GM19193 (cell line): ENCODE measurements around the gene PAX9.

Source experiments
- POLR2A ChIP-seq: IDR thresholded peaks from 4 replicates; pipeline ENCODE4 v1.6.1; 2011; ENCODE audit not compliant: insufficient read depth, insufficient read length; ENCODE audit errors: extremely low read depth

The PAX9 gene

GRCh38 chr14:36660736-36661505 is 739 bp upstream of the PAX9 start:
- TF ChIP-seq POLR2A, result no peak

GRCh38 chr14:36662258-36662542 is 540 bp downstream of the PAX9 start:
- TF ChIP-seq POLR2A, result no peak

- TF ChIP-seq POLR2A, result no peak
Measured at GRCh38 chr14:36662543-36663403, 1.1 kb downstream of the PAX9 start.

- TF ChIP-seq POLR2A, result no peak
Measured at GRCh38 chr14:36663404-36664321, 2.0 kb downstream of the PAX9 start.

- no peak for TF ChIP-seq POLR2A
Measured at GRCh38 chr14:36664322-36665193, 2.9 kb downstream of the PAX9 start.

GRCh38 chr14:36665887-36666415 is 4.3 kb downstream of the PAX9 start:
- TF ChIP-seq POLR2A, result no peak

- no peak for TF ChIP-seq POLR2A
Measured at GRCh38 chr14:36666416-36667206, 5.0 kb downstream of the PAX9 start.

GRCh38 chr14:36667679-36668078 is 6.0 kb downstream of the PAX9 start:
- no peak for TF ChIP-seq POLR2A

GRCh38 chr14:36671149-36671548 is 9.5 kb downstream of the PAX9 start:
- TF ChIP-seq POLR2A, result no peak

GRCh38 chr14:36672095-36672494 is 10.4 kb downstream of the PAX9 start:
- no peak for TF ChIP-seq POLR2A

GRCh38 chr14:36674659-36675058 is 13.0 kb downstream of the PAX9 start:
- TF ChIP-seq POLR2A, result no peak

- no peak for TF ChIP-seq POLR2A
Measured at GRCh38 chr14:36675581-36675980, 13.9 kb downstream of the PAX9 start.

- no peak for TF ChIP-seq POLR2A
Measured at GRCh38 chr14:36676236-36676635, 14.6 kb downstream of the PAX9 start.

GRCh38 chr14:36682338-36682737 is 20.7 kb downstream of the PAX9 start:
- no peak for TF ChIP-seq POLR2A
